Peyer's patch (tissue), 4 donors: ENCODE results near the gene CHN2. TPM values are rescaled to one million over a fixed set of nuclear protein-coding genes. Genes with fewer than 3 reads are reported as not detected.
"Not testable (repeated sequence)": the region's sequence is repeated elsewhere in the genome, so short reads cannot be mapped to it uniquely, and the experiment has no call there.

Experiments used
- DNase-seq, 3 donors: peaks; one replicate each; pipeline ENCODE4 v3.0.0-alpha.2; 2017 to 2019
- H3K27ac ChIP-seq, 4 donors: fragments of 200-600 bp; sonication (generic); one replicate each; pipeline ENCODE4 v1.5.1; 2016 to 2019
- H3K27me3 ChIP-seq, 2 donors: fragments of 200-600 bp; sonication (generic); one replicate each; pipeline ENCODE4 v1.5.1; 2019
- H3K36me3 ChIP-seq, 3 donors: fragments of 200-600 bp; sonication (generic); one replicate each; pipeline ENCODE4 v1.5.1; 2016 to 2019
- H3K4me1 ChIP-seq, 4 donors: fragments of 200-600 bp; sonication (generic); one replicate each; pipeline ENCODE4 v1.5.1; 2016 to 2019
- H3K4me3 ChIP-seq, 4 donors: fragments of 200-600 bp; sonication (generic); 1 replicate in 3 of 4; 2 replicates in 1 of 4; pipeline ENCODE4 v1.5.1; 2016 to 2019; ENCODE audit warnings: mild to moderate bottlenecking in 1 of 4
- H3K9me3 ChIP-seq, 4 donors: fragments of 200-600 bp; sonication (generic); one replicate each; pipeline ENCODE4 v1.5.1; 2016 to 2019; ENCODE audit warnings: mild to moderate bottlenecking in 1 of 4
- POLR2A ChIP-seq, 2 donors: fragments of 450-650 bp; IDR thresholded peaks; one replicate each; pipeline ENCODE4 v1.5.1; 2017; ENCODE audit warnings: antibody characterized with exemption in 2 of 2, mild to moderate bottlenecking in 2 of 2, moderate library complexity in 2 of 2
- total RNA-seq, 4 donors: library from RNA; depleted of rRNA; stranded (reverse); fragments of >200 nt; gene quantifications; one replicate each; pipeline ENCODE4 v1.1.0, GENCODE V29; 2016
- TF ChIP-seq, protein P1 (sequence below), 6 experiments: fragments of 450-650 bp in 4 of 6; fragments of 200-600 bp in 2 of 6; sonication (generic) in 1 of 6; IDR thresholded peaks; one replicate each; pipeline ENCODE4 v1.5.1; 2017 to 2019; ENCODE audit warnings: antibody characterized with exemption in 6 of 6, mild to moderate bottlenecking in 3 of 6, moderate library complexity in 1 of 6

CHN2 gene
- total RNA-seq, 4 donors from 2014 or later, result 29.7 to 159 (median 120) TPM

DNA sequence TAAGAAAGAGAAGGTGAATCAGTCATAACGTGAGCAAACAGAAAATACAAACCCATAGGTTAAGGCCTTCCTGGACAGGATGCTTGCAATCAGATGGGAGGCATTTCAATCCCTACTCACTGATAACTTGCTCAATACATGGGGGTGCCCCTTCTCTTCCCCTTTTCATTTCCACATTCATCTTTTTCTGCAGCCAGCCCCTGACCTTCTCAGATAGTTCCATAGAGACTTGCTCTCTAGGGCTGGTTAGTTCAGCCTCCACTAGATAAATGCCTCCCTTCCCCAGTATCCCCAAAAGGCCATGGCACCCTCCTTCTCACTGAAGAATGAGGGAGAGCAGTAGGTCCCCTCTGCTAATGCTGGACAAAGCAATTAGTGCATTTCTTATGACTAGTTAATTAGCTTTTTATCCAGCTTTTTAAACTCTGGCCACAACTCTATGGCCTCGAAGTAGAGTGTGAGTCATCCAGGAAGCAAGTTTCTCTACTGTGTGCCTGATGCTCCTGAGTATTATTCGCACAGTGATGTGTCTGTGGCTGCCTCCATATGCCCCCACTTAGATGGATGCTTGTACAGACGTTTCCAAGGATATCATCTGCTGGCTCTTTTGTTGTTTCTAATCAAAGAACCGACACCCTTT is 12.7 kb downstream of the CHN2 start:
- DNase-seq, result no peak
- H3K4me1 ChIP-seq, result peaks cover 0 to 20% (median 0%) of the 10 kb centered on the region in 4 donors
- no peaks in the 10 kb centered on the region for H3K36me3 ChIP-seq
- no peak overlapping the region for H3K4me3 ChIP-seq
- H3K27ac ChIP-seq, result peak overlapping the region in 2 of 4 donors; percentile 60 to 73
- no peaks in the 10 kb centered on the region for H3K9me3 ChIP-seq
- no peak for TF ChIP-seq POLR2A (IDR thresholded peaks at IDR 0.05)
- TF ChIP-seq, protein P1, sequence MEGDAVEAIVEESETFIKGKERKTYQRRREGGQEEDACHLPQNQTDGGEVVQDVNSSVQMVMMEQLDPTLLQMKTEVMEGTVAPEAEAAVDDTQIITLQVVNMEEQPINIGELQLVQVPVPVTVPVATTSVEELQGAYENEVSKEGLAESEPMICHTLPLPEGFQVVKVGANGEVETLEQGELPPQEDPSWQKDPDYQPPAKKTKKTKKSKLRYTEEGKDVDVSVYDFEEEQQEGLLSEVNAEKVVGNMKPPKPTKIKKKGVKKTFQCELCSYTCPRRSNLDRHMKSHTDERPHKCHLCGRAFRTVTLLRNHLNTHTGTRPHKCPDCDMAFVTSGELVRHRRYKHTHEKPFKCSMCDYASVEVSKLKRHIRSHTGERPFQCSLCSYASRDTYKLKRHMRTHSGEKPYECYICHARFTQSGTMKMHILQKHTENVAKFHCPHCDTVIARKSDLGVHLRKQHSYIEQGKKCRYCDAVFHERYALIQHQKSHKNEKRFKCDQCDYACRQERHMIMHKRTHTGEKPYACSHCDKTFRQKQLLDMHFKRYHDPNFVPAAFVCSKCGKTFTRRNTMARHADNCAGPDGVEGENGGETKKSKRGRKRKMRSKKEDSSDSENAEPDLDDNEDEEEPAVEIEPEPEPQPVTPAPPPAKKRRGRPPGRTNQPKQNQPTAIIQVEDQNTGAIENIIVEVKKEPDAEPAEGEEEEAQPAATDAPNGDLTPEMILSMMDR (IDR thresholded peaks at IDR 0.05), result no peak
- H3K27me3 ChIP-seq, result no peaks in the 10 kb centered on the region

DNA sequence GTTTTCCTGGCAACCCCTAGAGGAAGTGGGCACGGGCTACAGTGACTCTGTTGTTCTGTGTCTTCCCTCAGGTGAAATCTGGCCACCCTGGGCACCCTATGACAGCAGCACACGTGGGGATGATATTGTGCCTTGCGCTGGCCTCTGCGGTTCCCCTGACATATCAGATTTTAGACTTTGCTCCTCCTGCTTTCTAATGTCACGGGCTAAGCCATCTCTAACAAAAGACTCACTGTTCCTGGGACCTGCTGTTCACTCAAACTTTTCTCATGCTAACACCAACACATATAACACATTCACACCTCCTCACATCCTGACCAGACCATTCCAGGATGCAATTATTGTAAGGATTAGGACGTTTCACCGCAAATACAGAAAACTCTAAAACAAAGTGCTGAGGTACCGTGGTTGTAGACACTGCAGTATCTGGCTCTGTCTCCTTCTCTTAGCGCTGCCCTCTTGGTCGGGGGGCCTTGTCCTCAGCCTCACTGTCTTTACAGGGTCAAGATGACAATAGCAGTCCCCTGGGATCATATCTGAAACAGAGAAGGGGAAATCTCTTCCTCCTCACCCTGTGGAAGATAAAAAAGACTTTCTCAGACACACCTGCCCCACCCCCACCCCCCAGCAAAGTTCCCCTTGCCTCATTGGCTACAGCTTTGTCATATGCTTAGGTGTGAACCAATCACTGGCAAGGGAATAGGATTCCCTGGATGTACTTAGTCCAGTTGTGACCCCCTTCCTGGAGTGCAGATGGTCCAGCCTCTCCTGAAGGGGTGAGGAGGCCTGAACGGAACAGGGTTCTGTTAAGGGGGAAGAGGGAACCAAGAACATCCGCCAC is 14.1 kb downstream of the CHN2 start:
- peak overlapping the region in 2 of 4 donors; percentile 43 to 73 for H3K27ac ChIP-seq
- peaks cover 0 to 20% (median 0%) of the 10 kb centered on the region in 4 donors for H3K4me1 ChIP-seq
- H3K4me3 ChIP-seq, result no peak overlapping the region
- peak in 2 of 3 donors; percentile 56 to 69 for DNase-seq
- H3K36me3 ChIP-seq, result no peaks in the 10 kb centered on the region
- H3K9me3 ChIP-seq, result no peaks in the 10 kb centered on the region
- no peaks in the 10 kb centered on the region for H3K27me3 ChIP-seq
- TF ChIP-seq, protein P1 (IDR thresholded peaks at IDR 0.05), result no peak
- no peak for TF ChIP-seq POLR2A (IDR thresholded peaks at IDR 0.05)

DNA sequence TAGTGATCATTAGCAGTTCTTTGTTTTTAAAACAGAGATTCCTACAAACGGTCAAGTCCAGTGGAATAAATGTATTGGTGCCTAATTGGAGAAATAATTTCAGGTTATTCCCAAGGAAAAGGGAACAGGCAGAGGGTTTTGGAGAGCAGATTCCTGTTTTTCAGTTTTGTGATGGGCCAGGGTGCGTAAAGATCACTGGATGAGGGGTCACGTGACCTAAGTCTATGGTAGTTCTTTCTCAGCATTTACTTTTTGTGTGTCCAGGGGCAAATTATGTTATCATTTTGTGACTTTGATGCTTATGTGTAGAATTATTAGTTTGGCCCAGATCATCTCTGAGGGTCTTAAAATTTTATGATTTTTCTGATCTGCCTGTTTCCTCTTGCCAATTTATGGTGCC is 15.2 kb downstream of the CHN2 start:
- Histone ChIP-seq H3K27ac (no peak overlapping the region), H3K4me3 (no peak overlapping the region), H3K4me1 (peaks cover 0 to 20% (median 0%) of the 10 kb centered on the region in 4 donors), H3K27me3 (no peaks in the 10 kb centered on the region), H3K9me3 (no peaks in the 10 kb centered on the region), H3K36me3 (no peaks in the 10 kb centered on the region)
- TF ChIP-seq, protein P1 (IDR thresholded peaks at IDR 0.05), result no peak
- no peak for TF ChIP-seq POLR2A (IDR thresholded peaks at IDR 0.05)
- DNase-seq, result no peak

DNA sequence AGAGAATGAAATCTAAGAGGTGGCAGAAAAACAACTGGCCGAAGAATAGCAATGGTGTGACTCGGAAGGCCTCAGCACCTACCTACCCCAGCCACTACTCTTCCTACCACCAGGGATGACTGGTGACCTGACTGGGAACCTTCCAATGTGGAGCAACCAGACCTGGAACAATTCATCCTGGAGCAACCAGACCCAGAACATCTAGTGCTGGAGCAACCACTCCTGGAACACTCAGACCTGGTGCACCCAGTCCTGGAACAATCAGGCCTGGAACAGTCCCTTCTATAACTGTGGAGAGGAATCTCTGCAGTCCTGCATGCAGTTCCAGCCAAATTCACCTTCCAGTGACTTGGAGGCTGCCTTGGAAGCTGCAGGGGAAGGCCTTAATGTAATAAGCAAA is 18.2 kb downstream of the CHN2 start:
- H3K4me1 ChIP-seq, result peaks cover 0 to 14% (median 0%) of the 10 kb centered on the region in 4 donors
- DNase-seq, result not testable (repeated sequence)

DNA sequence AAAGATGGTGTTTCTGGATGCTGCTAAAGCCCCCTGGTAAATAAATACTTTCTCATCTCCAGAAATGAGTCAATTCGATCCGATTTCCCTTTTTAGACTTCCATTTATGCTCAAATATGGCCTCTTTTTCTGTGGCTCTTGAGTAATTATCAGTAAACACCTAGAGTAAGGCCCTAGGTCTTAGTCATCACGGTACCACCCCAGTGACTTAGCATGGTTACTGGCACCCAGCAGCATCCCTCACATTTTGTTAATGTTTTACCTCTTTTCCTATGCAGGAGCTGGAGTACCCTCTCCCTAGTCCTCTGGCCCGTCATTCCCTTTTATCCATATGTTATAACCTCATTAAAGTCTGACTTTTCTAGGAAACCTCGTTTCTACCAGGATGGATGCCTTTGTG is 19.5 kb downstream of the CHN2 start:
- TF ChIP-seq POLR2A (IDR thresholded peaks at IDR 0.05), result no peak
- TF ChIP-seq, protein P1 (IDR thresholded peaks at IDR 0.05), result no peak
- DNase-seq, result no peak
- no peak overlapping the region for H3K4me3 ChIP-seq
- H3K4me1 ChIP-seq, result peaks cover 0 to under 1% (median 0%) of the 10 kb centered on the region in 4 donors
- no peaks in the 10 kb centered on the region for H3K9me3 ChIP-seq
- H3K27ac ChIP-seq, result no peak overlapping the region
- H3K27me3 ChIP-seq, result no peaks in the 10 kb centered on the region
- no peaks in the 10 kb centered on the region for H3K36me3 ChIP-seq

More for the DNA sequence above, 18.2 kb downstream of the CHN2 start:
- H3K27ac ChIP-seq, H3K27me3 ChIP-seq, H3K36me3 ChIP-seq, H3K4me3 ChIP-seq, H3K9me3 ChIP-seq: not testable (repeated sequence)

DNA sequence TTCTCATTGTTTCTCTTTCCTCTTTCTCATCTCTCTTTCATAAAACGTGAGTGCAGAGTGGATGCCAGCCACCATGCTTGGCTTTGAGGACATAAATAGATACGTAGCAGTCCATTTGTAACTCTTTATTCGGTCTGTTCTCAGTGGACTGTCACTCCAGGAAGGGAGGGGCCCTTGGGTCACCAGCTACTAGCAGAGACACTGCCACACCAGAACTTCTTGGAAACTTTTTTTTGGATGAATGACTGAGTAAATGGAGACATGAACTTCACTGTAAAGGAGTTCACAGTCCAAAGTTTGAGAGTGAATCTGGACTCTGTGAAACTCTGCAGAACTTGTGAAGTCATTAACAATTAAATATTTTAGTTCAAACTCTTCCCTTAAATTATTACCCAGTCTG is 20.2 kb downstream of the CHN2 start:
- no peaks in the 10 kb centered on the region for H3K4me1 ChIP-seq
- no peaks in the 10 kb centered on the region for H3K27me3 ChIP-seq
- no peaks in the 10 kb centered on the region for H3K9me3 ChIP-seq
- H3K36me3 ChIP-seq, result no peaks in the 10 kb centered on the region
- no peak overlapping the region for H3K4me3 ChIP-seq
- H3K27ac ChIP-seq, result no peak overlapping the region
- DNase-seq, result no peak
- TF ChIP-seq POLR2A (IDR thresholded peaks at IDR 0.05), result no peak
- TF ChIP-seq, protein P1 (IDR thresholded peaks at IDR 0.05), result no peak
